Left lung (tissue), 10 donors: Measurements from ENCODE around the gene PHF1. TPM values are rescaled to one million over a fixed set of nuclear protein-coding genes. Genes with fewer than 3 reads are reported as not detected.

Experiments
- ATAC-seq: fragments of 200-7000 bp; cut with Tn5 transposase; one replicate; pipeline ENCODE4 v1.9.1; 2020; ENCODE audit warnings: moderate library complexity
- DNase-seq, 4 donors: peaks; one replicate each; pipeline ENCODE4 v3.0.0-alpha.2; 2013 to 2020
- H3K27ac ChIP-seq, 2 donors: fragments of 200-600 bp; sonication (generic) in 1 of 2; one replicate each; pipeline versions ENCODE4 v1.5.0 to v1.8.0; 2020 to 2021
- H3K27me3 ChIP-seq, 2 donors: fragments of 200-600 bp; sonication (generic) in 1 of 2; one replicate each; pipeline versions ENCODE4 v1.5.0 to v1.8.0; 2020 to 2021
- H3K36me3 ChIP-seq, 2 donors: fragments of 200-600 bp; sonication (generic) in 1 of 2; one replicate each; pipeline versions ENCODE4 v1.5.0 to v1.8.0; 2020 to 2021
- H3K4me1 ChIP-seq, 2 donors: fragments of 200-600 bp; one replicate each; pipeline ENCODE4 v1.8.0; 2021
- H3K4me3 ChIP-seq, 2 donors: fragments of 200-600 bp; sonication (generic) in 1 of 2; one replicate each; pipeline versions ENCODE4 v1.5.0 to v1.8.0; 2020 to 2021; ENCODE audit warnings: mild to moderate bottlenecking in 1 of 2
- H3K9me3 ChIP-seq, 2 donors: fragments of 200-600 bp; sonication (generic) in 1 of 2; one replicate each; pipeline versions ENCODE4 v1.5.0 to v1.8.0; 2020 to 2021
- CTCF ChIP-seq, 2 donors: fragments of 200-600 bp; sonication (generic) in 1 of 2; IDR thresholded peaks; one replicate each; pipeline versions ENCODE4 v1.5.0 to v1.8.0; 2021; ENCODE audit warnings: antibody characterized with exemption in 2 of 2
- intact Hi-C, 2 donors: fragments of 100-400 bp; cut with DNase I; formaldehyde crosslinking; loops; one replicate each; pipeline versions ENCODE4 v1.11.2 to v1.14.2; 2022
- polyA plus RNA-seq, 6 donors: library from polyadenylated mRNA; unstranded; fragments of 120-200 nt; gene quantifications; one replicate each; pipeline ENCODE4 v1.2.1, GENCODE V29; 2013; ENCODE audit not compliant: insufficient read length in 6 of 6
- total RNA-seq, 2 donors: library from RNA; stranded (reverse); fragmentation: NEBNext Ultra II Directional; extraction: Animal tissue kit (Norgen Biotek cat#: 25700); gene quantifications; one replicate each; pipeline ENCODE4 v1.2.1, GENCODE V29; 2021
- donor health status: DM: no; HTN: yes; CAD: no.
- donor health status: DM: no; HTN: no; CAD: no.

The PHF1 gene
- total and polyA plus RNA-seq, 8 donors = 43.4 to 91.9 (median 68.4) TPM

- DNase-seq (no peak), ATAC-seq (peak; percentile 2)
- H3K27me3 ChIP-seq = no peaks in the 10 kb centered on the region
- intact Hi-C loops = no loop called here
- H3K4me3 ChIP-seq = peak overlapping the region; percentile 86 to 98
- H3K9me3 ChIP-seq = no peaks in the 10 kb centered on the region
- peak overlapping the region in 1 of 2 donors; percentile 89 for H3K27ac ChIP-seq
- peaks cover 6 to 59% of the 10 kb centered on the region in 2 donors for H3K4me1 ChIP-seq
- H3K36me3 ChIP-seq = peaks cover 0 to 13% of the 10 kb centered on the region in 2 donors
- TF ChIP-seq CTCF (IDR thresholded peaks at IDR 0.05) = no peak
Observed at GRCh38 chr6:33453393-33454008, 42.7 kb downstream of the PHF1 start.

GRCh38 chr6:33454009-33454946, 43.5 kb downstream of the PHF1 start, which contains the start of gene ZBTB9:
Gene ZBTB9, plus strand, starts transcription at chr6:33454576. Its CDS starts 525 bp downstream, at chr6:33455101.
- peak; percentile 93 to 98 (median 96) for DNase-seq
- peak within 1 kb of the TSS; percentile 86 to 98 for H3K4me3 ChIP-seq
- peaks cover 6 to 58% of the 10 kb centered on the region in 2 donors for H3K4me1 ChIP-seq
- peaks cover 0 to 13% of the 10 kb centered on the region in 2 donors for H3K36me3 ChIP-seq
- ATAC-seq = peak; percentile 99
- peak within 1 kb of the TSS; percentile 28 to 89 for H3K27ac ChIP-seq
- H3K9me3 ChIP-seq = no peaks in the 10 kb centered on the region
- no peaks in the 10 kb centered on the region for H3K27me3 ChIP-seq
- TF ChIP-seq CTCF (IDR thresholded peaks at IDR 0.05) = peak in 1 of 2 donors; percentile 15
- intact Hi-C loops = no loop called here

- peaks cover 6 to 50% of the 10 kb centered on the region in 2 donors for H3K4me1 ChIP-seq
- DNase-seq (no peak), ATAC-seq (no peak)
- TF ChIP-seq CTCF (IDR thresholded peaks at IDR 0.05) = no peak
- no peaks in the 10 kb centered on the region for H3K9me3 ChIP-seq
- H3K36me3 ChIP-seq = peaks cover 0 to 13% of the 10 kb centered on the region in 2 donors
- intact Hi-C loops = no loop called here
- H3K4me3 ChIP-seq = peak overlapping the region; percentile 86 to 98
- no peaks in the 10 kb centered on the region for H3K27me3 ChIP-seq
- H3K27ac ChIP-seq = no peak overlapping the region
Observed at GRCh38 chr6:33455051-33455450, 44.2 kb downstream of the PHF1 start.

GRCh38 chr6:33456156-33456555, 45.3 kb downstream of the PHF1 start:
- Histone ChIP-seq H3K4me3 (no peak overlapping the region), H3K9me3 (no peaks in the 10 kb centered on the region), H3K27me3 (no peaks in the 10 kb centered on the region), H3K27ac (no peak overlapping the region), H3K36me3 (peaks cover 0 to 13% of the 10 kb centered on the region in 2 donors), H3K4me1 (peaks cover 6 to 39% of the 10 kb centered on the region in 2 donors)
- intact Hi-C loops = no loop called here
- no peak for ATAC-seq
- no peak for TF ChIP-seq CTCF (IDR thresholded peaks at IDR 0.05)
- no peak for DNase-seq

GRCh38 chr6:33458676-33459075, 47.9 kb downstream of the PHF1 start:
- Histone ChIP-seq H3K4me3 (no peak overlapping the region), H3K4me1 (peaks cover 6 to 18% of the 10 kb centered on the region in 2 donors), H3K36me3 (peaks cover 0 to 13% of the 10 kb centered on the region in 2 donors), H3K9me3 (no peaks in the 10 kb centered on the region), H3K27me3 (no peaks in the 10 kb centered on the region), H3K27ac (no peak overlapping the region)
- no peak for ATAC-seq
- intact Hi-C loops = no loop called here
- no peak for TF ChIP-seq CTCF (IDR thresholded peaks at IDR 0.05)
- DNase-seq = no peak
